K562 (cell line): ENCODE data around the gene CBL. TPM values are rescaled to one million over a fixed set of nuclear protein-coding genes. Genes with fewer than 3 reads are reported as not detected.

Source experiments
- ATAC-seq: fragments of 200-7000 bp; cut with Tn5 transposase; 3 replicates; pipeline ENCODE4 v1.9.1; 2020; ENCODE audit warnings: moderate library complexity
- BruUV-seq: library from RNA; stranded (reverse); fragments of 400-500 nt; replicated peaks from 2 replicates; lab custom pipeline; 2021; lab: Mats Ljungman, UMichigan
- CTCF ChIA-PET: fragments of 300-600 bp; formaldehyde crosslinking; extraction: SDS; loops from one replicate; lab custom pipeline; 2021; ENCODE audit warnings: low intra/inter-chr PET ratio; lab: Yijun Ruan, JAX
- POLR2A ChIA-PET: fragments of 300-600, 350-650 bp; sonication (Branson Sonifier 250); formaldehyde crosslinking; extraction: SDS; loops from one replicate; lab custom pipeline; 2021; ENCODE audit warnings: antibody characterized with exemption, inconsistent platforms; lab: Yijun Ruan, JAX
- DNase-seq, 4 experiments: peaks; one replicate each; pipeline versions ENCODE4 v3.0.0 to v3.0.0-alpha.2; 2011 to 2018; ENCODE audit warnings: low spot score in 3 of 4, mixed read lengths in 3 of 4; ENCODE audit errors: extremely low read depth in 1 of 4
- FAIRE-seq: peaks from 2 replicates; lab custom pipeline; 2011; peaks lifted over from hg19 to GRCh38; lab: Jason Lieb, UNC
- H2AFZ ChIP-seq: 2 replicates; pipeline ENCODE4 v1.6.0; 2011; ENCODE audit warnings: low read depth, low read length, control low read depth, inconsistent platforms
- H3K27ac ChIP-seq: fragments of 200-600 bp; 3 replicates; pipeline ENCODE4 v1.8.0; 2011; ENCODE audit warnings: low read depth, mild to moderate bottlenecking, control low read depth, inconsistent platforms, low read length, moderate library complexity, mixed read lengths; ENCODE audit errors: extremely low read depth
- H3K27me3 ChIP-seq, 2 experiments: fragments of 300-600 bp in 1 of 2; 2 replicates in 1 of 2; 3 replicates in 1 of 2; pipeline versions ENCODE4 v1.6.0 to v1.8.0; 2011; ENCODE audit warnings: inconsistent platforms in 2 of 2, low read length in 2 of 2, mild to moderate bottlenecking in 1 of 2, mixed read lengths in 1 of 2, moderate library complexity in 1 of 2; ENCODE audit not compliant: control insufficient read depth in 2 of 2, insufficient read depth in 2 of 2
- H3K36me3 ChIP-seq: fragments of 300-600 bp; 3 replicates; pipeline ENCODE4 v1.8.0; 2011; ENCODE audit warnings: mild to moderate bottlenecking, low read length, inconsistent platforms; ENCODE audit not compliant: control insufficient read depth, insufficient read depth
- H3K4me1 ChIP-seq, 2 experiments: fragments of 200-600 bp in 1 of 2; replicated peaks in 1 of 2; 2 replicates in 1 of 2; 3 replicates in 1 of 2; pipeline versions ENCODE4 v1.5.1 to v1.8.0; 2011; ENCODE audit warnings: inconsistent platforms in 2 of 2, low read length in 2 of 2, mild to moderate bottlenecking in 1 of 2, mixed read lengths in 1 of 2, moderate library complexity in 1 of 2; ENCODE audit not compliant: control insufficient read depth in 2 of 2, insufficient read depth in 2 of 2
- H3K4me2 ChIP-seq: 2 replicates; pipeline ENCODE4 v1.6.1; 2011; ENCODE audit warnings: low read length, control low read depth, inconsistent platforms, mixed read lengths; ENCODE audit not compliant: insufficient read depth
- H3K4me3 ChIP-seq: fragments of 200-600 bp; sonication (generic), shearing (Covaris generic); 2 replicates; pipeline ENCODE4 v1.5.1; 2016; ENCODE audit warnings: control low read depth, inconsistent platforms
- H3K79me2 ChIP-seq: fragments of 200-600 bp; 3 replicates; pipeline ENCODE4 v1.8.0; 2011; ENCODE audit warnings: low read length, inconsistent platforms; ENCODE audit not compliant: control insufficient read depth, insufficient read depth
- H3K9ac ChIP-seq, 2 experiments: 2 replicates each; pipeline versions ENCODE4 v1.6.0 to v1.6.1; 2011; ENCODE audit warnings: low read depth in 2 of 2, low read length in 2 of 2, control low read depth in 1 of 2, inconsistent platforms in 1 of 2, mild to moderate bottlenecking in 1 of 2, mixed read lengths in 1 of 2; ENCODE audit not compliant: insufficient read depth in 1 of 2
- H3K9me1 ChIP-seq: one replicate; pipeline ENCODE4 v1.6.0; 2011; ENCODE audit warnings: inconsistent platforms, mild to moderate bottlenecking, low read length, moderate library complexity; ENCODE audit not compliant: control insufficient read depth, insufficient read depth
- H3K9me3 ChIP-seq: replicated peaks from 2 replicates; pipeline ENCODE4 v1.5.1; 2011; ENCODE audit warnings: low read depth, low read length, inconsistent platforms; ENCODE audit not compliant: control insufficient read depth, insufficient read depth
- H4K20me1 ChIP-seq: replicated peaks from 2 replicates; pipeline ENCODE4 v1.6.1; 2011; ENCODE audit warnings: low read length, inconsistent platforms, mixed read lengths; ENCODE audit not compliant: control insufficient read depth, insufficient read depth
- BHLHE40 ChIP-seq: IDR thresholded peaks from 2 replicates; pipeline ENCODE4 v1.6.1; 2011; ENCODE audit warnings: low read length, improper control_type of control experiment
- FUS ChIP-seq: fragments of 200-400 bp; formaldehyde crosslinking; optimal IDR thresholded peaks from 2 replicates; pipeline ENCODE3; 2017; ENCODE audit warnings: low read depth, low read length
- GABPB2 ChIP-seq: fragments of 250-450 bp; sonication (Bioruptor Pico); conservative IDR thresholded peaks from 2 replicates; pipeline ENCODE4 v1.5.1; 2021; ENCODE audit warnings: mild to moderate bottlenecking
- HNRNPL ChIP-seq: fragments of 200-400 bp; formaldehyde crosslinking; IDR thresholded peaks from 2 replicates; pipeline ENCODE4 v1.6.1; 2017; ENCODE audit warnings: low read depth, mild to moderate bottlenecking, low read length
- PTRF ChIP-seq: fragments of 450-650 bp; IDR thresholded peaks from 2 replicates; pipeline ENCODE4 v1.6.1; 2016; ENCODE audit warnings: mild to moderate bottlenecking, missing genetic modification characterization, missing compliant biosample characterization
- RHOXF2B ChIP-seq: fragments of 250-450 bp; sonication (Bioruptor Pico); conservative IDR thresholded peaks from 2 replicates; pipeline ENCODE4 v1.5.1; 2021
- SREBF2 ChIP-seq: sonication (generic); formaldehyde crosslinking; IDR thresholded peaks from 2 replicates; pipeline ENCODE4 v1.4.0; 2020; ENCODE audit warnings: mild to moderate bottlenecking, missing genetic modification reagents
- XRCC4 ChIP-seq: IDR thresholded peaks from one replicate; pipeline ENCODE4 v1.6.1; 2011; ENCODE audit not compliant: insufficient read depth, insufficient read length; ENCODE audit errors: extremely low read depth
- ZC3H8 ChIP-seq: fragments of 450-650 bp; IDR thresholded peaks from 2 replicates; pipeline ENCODE4 v1.6.1; 2017
- ZNF175 ChIP-seq: fragments of 200-800 bp; sonication (Bioruptor generic); IDR thresholded peaks from 2 replicates; pipeline ENCODE4 v1.6.1; 2016; ENCODE audit warnings: low read depth, mild to moderate bottlenecking, missing genetic modification characterization, missing compliant biosample characterization
- ZNF232 ChIP-seq: sonication (generic); formaldehyde crosslinking; IDR thresholded peaks from 2 replicates; pipeline ENCODE4 v1.8.0; 2022; ENCODE audit warnings: mild to moderate bottlenecking, missing genetic modification reagents
- ZNF407 ChIP-seq: fragments of 450-650 bp; IDR thresholded peaks from 2 replicates; pipeline ENCODE4 v1.6.1; 2016; ENCODE audit warnings: low read depth
- ZNF655 ChIP-seq: fragments of 250-450 bp; sonication (Bioruptor Pico); IDR thresholded peaks from 2 replicates; pipeline ENCODE4 v1.5.0; 2021
- WGBS: fragments of 100-300 bp; shearing (Covaris generic); methylation state at CpG from one replicate; pipeline ENCODE4 v1.1.6; 2016; ENCODE audit warnings: low coverage, mixed read lengths; ENCODE audit not compliant: insufficient coverage; ENCODE audit errors: missing lambda C conversion rate; 5-methylcytosine and 5-hydroxymethylcytosine counted together
- in situ Hi-C: fragments of 300-500 bp; cut with MboI; formaldehyde crosslinking; loops from 4 replicates; pipeline ENCODE4 v1.15.0; 2018; ENCODE audit warnings: inconsistent platforms, mixed read lengths
- intact Hi-C: fragments of 100-400 bp; cut with micrococcal nuclease; formaldehyde crosslinking; loops from 2 replicates; pipeline ENCODE4 v1.14.2; 2022
- polyA plus RNA-seq, 8 experiments: library from polyadenylated mRNA; depleted of rRNA in 4 of 8; stranded (reverse) in 5 of 8; unstranded in 3 of 8; fragments of >200 nt; fragmentation: Nextera tagmentation in 2 of 8; fragmentation: Illumina TruSeq in 1 of 8; extraction: Ambion mirVana in 2 of 8; extraction: Trizol in 1 of 8; gene quantifications; 2 replicates each; pipeline versions ENCODE4 v1.2.1 to v1.2.3, GENCODE V29; 2011 to 2014; ENCODE audit warnings: inconsistent platforms in 1 of 8, missing spikeins in 1 of 8
- total RNA-seq, 7 experiments: library from RNA; depleted of rRNA in 6 of 7; stranded (reverse); fragments of >200 nt in 6 of 7; fragmentation: Illumina TruSeq in 2 of 7; extraction: Trizol in 2 of 7; gene quantifications; 2 replicates each; pipeline versions ENCODE4 v1.2.1 to v1.2.3, GENCODE V29; 2011 to 2021; ENCODE audit warnings: low replicate concordance in 1 of 7

Gene CBL
- total and polyA plus RNA-seq, 9 of the 15 experiments (the other 6 are each of a cell fraction or from before 2014, with no cell fraction given) = 3.2 to 24.9 (median 9.9) TPM

- TF ChIP-seq XRCC4 = no peak
- no peak for TF ChIP-seq SREBF2 (CRISPR knock-in tag)
- no peak for TF ChIP-seq ZC3H8
- no peak for TF ChIP-seq GABPB2 (CRISPR knock-in tag)
- no peak for TF ChIP-seq ZNF175 (CRISPR knock-in tag)
- no peak for TF ChIP-seq PTRF (tag)
Observed at GRCh38 chr11:119345685-119346084, 139.5 kb downstream of the CBL start (continued).

- H3K9ac ChIP-seq = peak within 1 kb of the TSS in 1 of 2 experiments; percentile 6; a peak in 1 of 4 replicates
- peaks cover 0 to 13% of the 10 kb centered on the region in 2 experiments; a peak in 3 of 5 replicates for H3K4me1 ChIP-seq
- no peak within 1 kb of the TSS for H3K4me3 ChIP-seq
- ChIA-PET POLR2A (interaction anchor here (0.9 to 1.0 kb wide), 2 partner anchors 18 to 24 kb away, joined by 3 to 5 read pairs; no protein-coding TSS in a partner anchor), CTCF (no interaction called here)
- in situ Hi-C loops (no loop called here), intact Hi-C loops (no loop called here)
- H3K9me1 ChIP-seq = no peaks in the 10 kb centered on the region
- 9% methylated on average over 4 of the region's 6 CpGs for WGBS
- BruUV-seq = no TSS peak
- H3K4me2 ChIP-seq = no peak within 1 kb of the TSS
- peaks cover 0 to 21% of the 10 kb centered on the region in 2 experiments; a peak in 3 of 5 replicates for H3K27me3 ChIP-seq
- FAIRE-seq (no peak), DNase-seq (no peak), ATAC-seq (no peak)
- no peak within 1 kb of the TSS for H2AFZ ChIP-seq
- H3K9me3 ChIP-seq = no peaks in the 10 kb centered on the region
- H4K20me1 ChIP-seq = no peaks in the 10 kb centered on the region; the same call in 1 of the 2 replicates
- no peaks in the 10 kb centered on the region for H3K79me2 ChIP-seq
- no peaks in the 10 kb centered on the region for H3K36me3 ChIP-seq
- H3K27ac ChIP-seq = no peak within 1 kb of the TSS
- TF ChIP-seq BHLHE40 (no peak), ZNF232 (CRISPR knock-in tag) (no peak), HNRNPL (no peak), RHOXF2B (CRISPR knock-in tag) (no peak), ZNF407 (no peak), FUS (no peak), ZNF655 (CRISPR knock-in tag) (no peak)
Observed at GRCh38 chr11:119346605-119347004, 140.5 kb downstream of the CBL start, which contains the start of gene MFRP. MFRP (minus strand) TSS chr11:119346705; CDS start chr11:119346513, 192 bp downstream.
